NCI-H82 (cell line): ENCODE data around the gene MT1A.
A peak's percentile ranks its signal among the peaks of the same experiment; 100 is the strongest.
"Not testable (repeated sequence)": the region's sequence is repeated elsewhere in the genome, so short reads cannot be mapped to it uniquely, and the experiment has no call there.

ENCODE experiments used
- DNase-seq: peaks from one replicate; lab custom pipeline; 2025; lab: John Stamatoyannopoulos, UW

The MT1A gene

DNA sequence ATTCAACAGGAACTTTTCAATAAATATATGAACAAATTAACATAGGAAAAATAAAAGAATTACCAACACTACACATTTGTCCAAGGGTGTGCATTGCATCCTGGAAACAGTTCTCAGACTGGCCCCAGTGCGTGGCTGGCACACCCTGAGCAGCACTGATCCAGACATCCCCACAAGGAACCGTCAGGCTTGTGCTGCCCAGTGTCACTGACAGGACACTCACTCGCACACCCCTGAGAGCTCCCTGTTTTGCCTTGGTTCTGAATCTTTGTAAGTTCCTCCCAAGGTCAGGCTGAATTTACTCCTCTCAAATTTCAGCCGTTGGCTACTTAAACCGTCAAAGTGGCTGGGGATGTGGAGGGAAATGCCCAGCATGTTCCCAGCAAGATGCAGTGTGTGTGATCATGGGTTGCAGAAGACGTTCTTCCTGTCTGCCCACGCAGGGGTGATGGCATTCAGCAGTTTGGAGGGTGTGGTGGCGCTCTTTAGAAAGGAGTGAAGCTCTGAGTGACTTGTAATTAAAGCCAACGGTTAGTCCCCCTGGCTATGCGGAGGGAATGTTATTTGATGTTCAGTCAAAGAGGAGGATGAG is 28.4 kb upstream of the MT1A start:
- no peak for DNase-seq

DNA sequence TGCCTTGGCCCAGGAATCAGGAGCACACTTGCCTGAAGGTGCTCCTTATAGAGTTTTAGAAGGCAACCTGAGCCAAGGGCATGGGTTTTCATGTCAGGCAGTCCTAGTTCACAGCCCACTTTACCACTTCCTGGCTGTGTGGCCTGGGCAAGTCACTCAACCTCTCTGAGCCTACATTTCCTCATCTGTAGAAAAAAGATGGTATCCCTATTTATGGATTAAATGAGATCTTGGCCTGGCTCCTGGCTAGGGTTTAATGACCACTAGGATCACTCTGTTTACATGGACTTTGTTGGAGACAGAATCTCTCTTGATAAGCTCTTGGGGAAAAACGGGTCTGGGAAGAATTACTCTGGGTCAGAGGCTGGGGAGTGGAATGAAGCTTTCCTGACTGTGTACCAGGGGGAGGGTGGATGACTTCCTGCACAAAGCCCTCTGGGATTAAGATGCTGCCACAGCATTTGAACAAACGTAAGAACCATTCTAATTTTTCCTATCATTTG is 27.8 kb upstream of the MT1A start:
- DNase-seq: no peak

DNA sequence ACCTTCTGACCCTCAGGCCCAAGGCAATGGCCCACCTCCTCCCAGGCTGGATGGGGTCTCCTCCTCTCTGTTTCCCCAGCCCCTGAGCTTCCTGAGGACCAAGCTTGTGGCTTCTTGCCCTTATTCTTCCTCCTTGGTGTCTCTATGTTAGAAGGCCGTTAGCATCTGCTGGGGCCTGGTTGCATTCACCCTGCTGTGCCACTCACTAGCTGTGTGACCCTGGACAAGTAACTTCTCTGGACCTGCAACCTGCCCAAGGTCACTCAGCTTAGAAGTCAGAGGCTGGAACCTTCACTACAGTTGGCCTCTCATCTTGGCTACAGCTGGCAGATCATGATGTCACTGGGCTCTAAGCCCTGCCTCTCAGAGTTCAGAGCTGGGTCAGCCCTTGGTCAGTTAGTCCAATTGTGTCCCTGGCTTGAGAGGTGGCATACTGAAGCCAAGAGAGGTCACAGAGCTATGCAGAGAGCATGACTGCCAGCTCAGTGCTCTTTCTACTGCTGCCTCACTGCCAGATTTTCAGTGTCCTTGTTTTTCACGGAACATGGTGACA is 27.1 kb upstream of the MT1A start:
- no peak for DNase-seq

DNA sequence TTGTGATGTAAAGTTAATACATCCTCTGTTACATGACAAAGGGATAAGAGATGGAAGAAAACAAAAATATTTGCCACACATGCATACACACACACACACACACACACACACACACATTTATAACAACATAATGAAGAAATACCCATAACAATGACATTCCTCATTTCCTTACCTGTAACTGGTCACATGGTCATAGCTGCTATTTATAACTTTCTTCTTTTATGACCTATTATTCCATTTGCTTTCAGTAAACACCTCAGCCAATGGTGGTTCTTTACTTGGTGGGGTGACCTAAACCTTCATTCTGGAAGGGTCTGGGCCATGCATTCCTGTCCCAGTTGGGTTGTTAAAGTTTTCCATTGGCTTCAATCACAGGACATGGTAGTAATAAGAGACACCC is 24.8 kb upstream of the MT1A start:
- DNase-seq: no peak

DNA sequence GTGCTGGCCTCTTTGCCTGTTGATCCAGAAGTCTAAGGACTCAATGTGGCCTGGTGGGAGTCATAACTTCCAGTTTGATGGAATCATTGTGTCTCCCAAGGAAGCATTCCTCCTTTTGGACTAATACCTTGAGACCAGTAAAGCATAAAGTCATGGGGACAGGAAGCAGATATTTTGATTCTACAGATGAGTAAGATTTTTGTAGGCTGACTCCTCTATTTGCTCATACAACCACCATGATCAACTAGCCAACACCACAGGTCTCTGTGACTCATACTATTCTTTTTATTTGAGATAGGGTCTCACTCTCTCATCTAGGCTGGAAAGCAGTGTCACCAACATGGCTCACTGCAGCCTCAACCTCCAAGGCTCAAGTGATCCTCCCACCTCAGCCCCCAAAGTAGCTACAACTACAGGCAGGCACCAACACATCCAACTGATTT is 23.9 kb upstream of the MT1A start:
- DNase-seq: no peak

DNA sequence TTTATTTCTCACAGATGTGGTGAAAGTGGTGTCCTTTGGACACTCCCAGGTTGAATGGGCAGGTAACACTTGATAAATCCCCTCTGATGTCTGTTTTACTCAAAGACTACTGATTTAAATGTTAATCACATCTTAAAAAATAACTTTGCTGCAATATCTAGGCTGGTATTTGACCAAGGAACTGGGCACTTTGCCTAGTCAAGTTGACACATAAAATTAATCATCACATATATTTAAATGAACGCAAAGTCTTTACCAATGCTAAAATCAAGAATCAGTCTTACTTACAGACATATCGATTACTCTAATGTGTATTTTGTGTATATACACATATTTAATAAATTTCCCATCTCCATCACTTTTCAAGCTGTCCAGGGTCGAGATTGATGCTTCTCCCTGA is 23.1 kb upstream of the MT1A start:
- no peak for DNase-seq

DNA sequence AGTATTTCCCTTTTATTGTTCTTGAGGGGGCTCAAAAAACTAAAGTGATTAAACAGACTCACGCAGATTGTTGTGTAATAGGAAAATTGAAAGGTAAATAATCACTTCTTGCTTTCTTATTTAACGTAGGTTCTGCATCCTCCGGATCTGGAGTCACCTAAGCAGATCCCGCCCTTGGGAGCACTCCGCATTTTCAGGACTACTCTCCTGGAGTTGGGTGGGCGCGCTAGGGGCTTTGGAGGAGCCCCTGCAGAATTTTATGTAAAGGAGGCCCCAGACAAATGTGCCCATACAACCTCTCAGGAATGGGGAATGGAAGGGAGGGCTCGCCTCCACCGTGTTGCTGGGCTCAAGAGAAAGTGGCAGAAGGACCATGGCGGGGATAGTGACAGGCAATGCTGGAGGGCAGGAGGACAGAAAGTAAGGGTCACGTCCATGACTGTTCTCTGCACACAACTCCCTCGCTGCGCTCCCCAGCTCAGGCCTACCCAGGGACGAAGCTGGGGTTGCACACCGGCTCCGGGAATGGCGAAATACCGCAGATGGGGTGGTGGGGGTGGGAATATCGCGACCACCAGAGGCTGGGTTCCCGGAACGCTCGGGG is 21.8 kb upstream of the MT1A start:
- no peak for DNase-seq

DNA sequence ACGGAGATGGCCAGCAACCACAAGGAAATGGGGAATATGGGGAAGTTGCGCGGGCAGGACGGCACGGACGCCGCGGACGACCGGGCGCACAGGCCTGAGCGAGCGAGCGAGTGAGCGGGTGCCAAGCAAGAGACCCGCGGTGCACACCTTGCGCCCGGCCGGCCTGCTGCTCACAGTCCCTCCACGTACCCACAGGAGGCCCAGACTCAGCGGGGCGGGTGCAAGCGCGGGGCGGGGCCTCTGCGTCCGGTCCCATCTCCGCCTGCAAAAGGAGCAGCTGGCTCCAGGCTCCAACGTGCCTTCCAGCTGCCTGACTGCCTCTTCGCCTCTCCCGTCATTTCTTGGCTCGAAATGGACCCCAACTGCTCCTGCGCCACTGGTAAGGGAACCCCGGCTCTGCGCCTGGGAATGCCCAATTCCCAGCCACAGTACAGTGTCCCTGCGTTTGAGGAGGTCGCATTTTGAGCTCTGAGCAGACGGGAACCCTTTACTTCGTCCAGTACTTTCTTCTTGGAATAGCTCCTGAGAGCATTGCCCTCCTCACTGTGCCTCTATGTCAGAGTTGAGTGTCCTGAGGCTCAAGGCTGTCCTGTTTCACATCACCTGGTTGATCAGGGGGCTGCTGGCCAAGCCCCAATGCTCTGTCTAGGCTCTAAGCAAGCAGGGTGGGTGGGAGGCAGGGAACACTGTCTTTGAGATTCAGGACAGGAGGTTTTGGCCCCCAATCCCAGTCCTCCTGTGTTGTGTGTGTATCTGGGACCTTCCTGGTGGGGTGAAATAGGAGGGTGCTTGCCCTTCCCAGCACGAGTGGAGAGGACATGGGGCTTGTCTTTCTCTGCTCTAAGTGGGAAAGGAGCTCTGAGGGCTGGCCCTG is 21.0 kb upstream of the MT1A start:
- no peak for DNase-seq

DNA sequence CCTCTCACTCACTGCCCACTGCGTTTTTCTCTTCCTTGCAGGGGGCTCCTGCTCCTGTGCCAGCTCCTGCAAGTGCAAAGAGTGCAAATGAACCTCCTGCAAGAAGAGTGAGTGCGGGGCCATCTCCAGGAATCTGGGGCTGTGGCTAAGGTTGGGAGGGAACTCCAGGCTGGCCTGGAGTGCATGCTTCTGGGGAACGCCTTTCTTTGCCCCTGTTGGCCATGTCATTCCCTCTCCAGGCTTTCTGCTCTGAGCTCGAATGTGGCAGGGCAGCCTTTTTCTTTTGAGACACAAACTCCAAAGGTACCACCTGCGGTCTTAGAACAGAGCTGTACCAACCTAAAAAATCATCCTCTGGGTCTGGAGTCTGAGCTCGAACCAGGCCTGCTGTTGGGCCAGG is 20.3 kb upstream of the MT1A start:
- DNase-seq: no peak

DNA sequence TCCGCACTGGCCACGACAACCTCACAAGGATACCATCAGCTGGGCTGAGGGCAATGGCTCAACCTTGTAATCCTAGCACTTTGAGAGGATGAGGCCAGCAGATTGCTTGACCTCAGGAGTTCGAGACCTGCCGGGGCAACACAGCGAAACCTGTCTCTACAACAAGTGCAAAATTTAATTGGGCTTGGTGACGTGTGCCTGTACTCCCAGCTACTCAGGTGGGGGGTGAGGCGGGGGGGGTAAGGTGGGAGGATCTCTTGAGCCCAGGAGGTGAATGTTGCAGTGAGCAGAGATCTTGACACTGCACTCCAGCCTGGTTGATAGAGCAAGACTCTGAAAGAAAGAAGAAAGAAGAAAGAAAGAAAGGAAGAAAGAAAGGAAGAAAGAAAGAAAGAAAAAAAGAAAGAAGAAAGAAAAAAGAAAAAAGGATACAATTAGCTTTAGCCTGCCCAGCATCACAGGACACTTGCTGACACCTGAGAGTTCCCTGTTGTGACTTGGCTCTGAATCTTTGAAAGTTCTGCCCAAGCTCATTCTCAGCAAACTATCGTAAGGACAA is 18.0 kb upstream of the MT1A start:
- DNase-seq: no peak

DNA sequence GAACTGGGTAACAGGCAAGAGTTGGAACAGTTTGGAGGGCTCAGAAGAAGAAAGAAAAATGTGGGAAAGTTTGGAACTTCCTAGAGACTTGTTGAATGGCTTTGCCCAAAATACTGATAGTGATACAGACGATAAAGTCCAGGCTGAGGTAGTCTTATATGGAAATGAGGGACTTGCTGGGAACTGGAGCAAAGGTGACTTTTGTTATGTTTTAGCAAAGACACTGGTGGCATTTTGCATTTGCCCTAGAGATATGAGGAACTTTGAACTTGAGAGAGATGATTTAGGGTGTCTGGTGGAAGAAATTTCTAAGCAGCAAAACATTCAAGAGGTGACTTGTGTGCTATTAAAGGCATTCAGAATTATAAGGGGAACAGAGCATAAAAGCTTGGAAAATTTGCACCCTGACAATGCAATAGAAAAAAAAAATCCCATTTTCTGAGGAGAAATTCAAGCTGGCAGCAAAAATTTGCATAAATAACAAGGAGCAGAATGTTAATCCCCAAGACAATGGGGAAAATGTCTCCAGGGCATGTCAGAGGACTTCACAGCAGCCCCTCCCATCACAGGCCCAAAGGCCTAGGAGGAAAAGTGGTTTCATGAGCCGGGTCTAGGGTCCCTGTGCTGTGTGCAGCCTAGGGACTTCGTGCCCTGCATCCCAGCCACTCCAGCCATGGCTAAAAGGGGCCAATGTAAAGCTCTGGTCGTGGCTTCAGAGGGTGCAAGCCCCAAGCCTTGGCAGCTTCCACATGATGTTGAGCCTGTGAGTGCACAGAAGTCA is 16.6 kb upstream of the MT1A start:
- DNase-seq: not testable (repeated sequence)

DNA sequence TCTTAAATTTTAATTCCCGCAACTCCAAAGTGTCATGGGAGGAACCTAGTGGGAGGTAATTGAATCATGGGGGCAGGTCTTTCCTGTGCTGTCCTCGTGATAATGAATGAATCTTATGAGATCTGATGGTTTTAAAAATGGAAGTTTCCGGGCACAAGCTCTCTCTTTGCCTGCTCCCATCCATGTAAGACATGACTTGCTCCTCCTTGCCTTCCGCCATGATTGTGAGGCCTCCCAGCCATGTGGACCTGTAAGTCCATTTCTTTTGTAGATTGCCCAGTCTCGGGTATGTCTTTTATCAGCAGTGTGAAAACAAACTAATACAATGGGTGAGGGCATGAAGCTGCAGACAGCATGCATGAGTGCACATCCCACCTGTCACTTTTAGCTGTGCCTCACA is 15.3 kb upstream of the MT1A start:
- DNase-seq: not testable (repeated sequence)

DNA sequence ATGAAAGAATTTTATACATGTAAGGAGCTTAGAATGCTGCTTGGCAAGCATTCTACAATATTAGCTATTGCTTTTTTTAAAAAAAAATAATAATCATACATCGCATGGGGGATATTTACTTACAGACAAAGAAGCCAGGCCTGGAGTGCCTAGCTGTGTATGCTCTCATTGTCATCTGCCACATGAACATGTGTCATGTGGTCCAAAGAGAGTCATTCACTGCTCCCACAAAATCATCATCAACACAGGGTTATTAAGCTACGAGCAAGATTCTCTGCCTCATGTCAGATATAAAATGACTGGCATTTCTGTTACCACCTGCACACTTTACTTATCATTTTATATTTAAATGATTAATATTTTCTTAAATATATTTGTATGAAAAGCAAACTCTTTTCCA is 14.8 kb upstream of the MT1A start:
- no peak for DNase-seq

DNA sequence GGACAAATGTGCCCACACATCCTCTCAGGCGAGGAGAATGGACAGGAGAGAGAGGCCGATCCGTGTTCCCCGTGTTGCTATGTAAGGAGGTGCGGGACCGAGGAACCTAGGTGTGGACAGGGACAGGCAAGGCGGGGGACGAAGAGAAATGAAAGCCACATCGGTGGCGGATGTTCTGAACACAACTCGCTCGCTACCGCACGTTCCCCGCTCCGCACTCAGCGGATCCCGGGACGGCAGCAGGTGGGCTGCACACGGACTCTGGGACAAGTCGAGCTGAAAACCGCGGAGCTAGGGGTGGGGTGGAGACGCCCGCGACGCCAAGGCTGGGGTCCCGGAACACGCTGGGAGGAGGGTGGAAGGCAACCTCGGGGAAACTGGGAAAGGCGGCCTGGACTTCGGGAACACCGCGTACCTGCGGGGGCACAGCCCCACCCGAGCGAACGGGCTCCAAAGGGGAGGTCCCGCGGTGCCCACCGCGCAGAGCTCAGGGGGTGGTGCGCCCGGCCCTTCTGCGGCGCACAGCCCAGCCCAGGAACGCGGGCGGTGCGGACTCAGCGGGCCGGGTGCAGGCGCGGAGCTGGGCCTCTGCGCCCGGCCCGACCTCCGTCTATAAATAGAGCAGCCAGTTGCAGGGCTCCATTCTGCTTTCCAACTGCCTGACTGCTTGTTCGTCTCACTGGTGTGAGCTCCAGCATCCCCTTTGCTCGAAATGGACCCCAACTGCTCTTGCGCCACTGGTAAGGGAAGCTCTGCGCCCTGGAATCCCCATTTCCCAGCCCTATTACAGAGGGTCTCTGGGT is 13.1 kb upstream of the MT1A start, which contains the start of gene MT1E:
TSS of gene MT1E (plus strand) at position 642 of the 803 bp plus-strand sequence. CDS start at position 713, 71 bp downstream.
- no peak for DNase-seq

DNA sequence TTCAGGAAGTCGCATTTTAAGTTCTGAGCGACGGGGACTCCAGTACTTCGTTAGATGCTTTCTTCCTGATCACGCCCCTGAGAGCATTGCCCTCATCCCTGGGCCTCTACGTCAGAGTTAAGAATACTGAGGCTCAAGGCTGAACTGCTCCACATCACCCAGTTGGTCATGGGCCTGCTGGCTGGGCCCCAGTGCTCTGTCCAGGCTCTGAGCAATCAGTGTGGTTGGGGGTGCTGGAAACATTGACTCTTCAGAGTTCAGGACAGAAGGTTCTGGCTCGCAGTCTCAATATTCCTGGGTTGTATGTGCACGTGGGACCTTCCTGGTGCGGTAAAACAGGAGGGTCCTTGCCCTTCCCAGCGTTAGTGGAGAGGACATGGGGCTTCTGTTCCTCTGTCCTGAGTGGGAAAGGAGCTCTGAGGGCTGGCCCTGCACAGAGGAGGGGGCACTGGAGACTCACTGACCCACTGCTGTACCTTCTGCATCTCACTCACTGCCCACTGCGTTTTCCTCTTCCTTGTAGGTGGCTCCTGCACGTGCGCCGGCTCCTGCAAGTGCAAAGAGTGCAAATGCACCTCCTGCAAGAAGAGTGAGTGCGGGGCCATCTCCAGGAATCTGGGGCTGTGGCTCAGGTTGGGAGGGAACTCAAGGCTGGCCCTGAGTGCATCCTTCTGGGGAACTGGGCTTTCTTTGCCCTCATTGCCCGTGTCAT is 12.4 kb upstream of the MT1A start:
- no peak for DNase-seq

DNA sequence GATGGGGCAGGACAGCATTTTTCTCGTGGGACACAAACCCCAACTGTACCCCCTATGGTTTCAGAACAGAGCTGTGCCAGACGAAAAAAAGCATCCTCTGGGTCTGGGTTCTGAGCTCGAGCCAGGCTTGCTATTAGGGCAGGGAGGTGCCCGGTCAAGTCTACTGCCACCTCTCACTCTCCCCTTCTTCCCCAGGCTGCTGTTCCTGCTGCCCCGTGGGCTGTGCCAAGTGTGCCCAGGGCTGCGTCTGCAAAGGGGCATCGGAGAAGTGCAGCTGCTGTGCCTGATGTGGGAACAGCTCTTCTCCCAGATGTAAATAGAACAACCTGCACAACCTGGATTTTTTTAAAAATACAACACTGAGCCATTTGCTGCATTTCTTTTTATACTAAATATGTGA is 11.8 kb upstream of the MT1A start:
- DNase-seq: no peak

DNA sequence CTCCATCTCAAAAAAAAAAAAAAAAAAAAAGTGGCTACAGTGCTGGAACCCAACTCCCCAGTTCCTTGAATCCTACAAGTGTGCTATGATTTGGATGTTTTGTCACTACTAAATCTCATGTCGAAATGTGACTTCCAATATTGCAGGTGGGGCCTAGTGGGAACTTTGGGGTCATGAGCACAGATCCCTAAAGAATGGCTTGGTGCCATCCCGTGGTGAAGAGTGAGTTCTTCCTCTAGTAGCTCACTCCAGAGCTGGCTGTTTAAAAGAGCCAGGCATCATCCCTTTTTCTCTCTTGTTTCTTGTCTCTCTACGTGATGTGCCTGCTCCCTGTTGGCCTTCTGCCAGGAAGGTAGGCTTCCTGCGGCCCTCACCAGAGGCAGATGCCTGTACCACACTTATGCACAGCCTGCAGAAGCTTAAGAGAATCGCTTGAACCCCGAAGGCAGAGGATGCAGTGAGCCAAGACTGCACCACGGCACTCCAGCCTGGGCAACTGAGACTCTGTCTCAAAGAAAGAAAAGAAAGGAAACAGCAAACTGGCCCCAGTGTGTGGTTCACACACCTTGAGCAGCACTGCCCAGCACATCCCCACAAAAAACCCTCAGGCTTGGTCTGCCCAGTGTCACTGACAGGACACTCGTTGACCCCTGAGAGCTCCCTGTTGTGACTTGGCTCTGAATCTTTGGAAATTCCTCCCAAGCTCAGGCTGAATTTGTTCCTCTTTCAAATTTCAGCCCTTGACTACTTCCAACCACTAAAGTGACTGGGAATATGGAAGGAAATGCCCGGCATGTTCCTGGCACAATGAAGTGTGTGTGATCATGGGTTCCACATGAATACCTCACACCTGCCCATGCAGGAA is 9.7 kb upstream of the MT1A start:
- no peak for DNase-seq

DNA sequence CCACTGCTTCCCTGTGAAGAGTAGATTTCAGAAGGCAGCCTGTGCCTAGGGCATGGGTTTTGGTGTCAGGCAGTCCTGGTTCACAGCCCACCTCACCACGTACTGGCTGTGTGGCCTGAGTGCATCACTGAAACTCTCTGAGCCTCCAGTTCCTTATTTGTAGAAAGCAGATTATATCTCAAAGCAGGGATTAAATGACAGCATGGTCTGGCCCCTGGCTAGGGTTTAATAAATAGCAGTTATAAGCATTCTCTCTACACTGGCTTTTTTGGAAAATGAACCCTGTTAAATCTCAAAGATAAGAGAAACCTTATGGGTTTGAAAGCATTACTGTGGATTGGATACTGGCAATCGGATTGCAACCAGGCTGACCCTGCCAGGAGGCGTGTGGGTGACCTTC is 8.9 kb upstream of the MT1A start:
- DNase-seq: peak; percentile 43

DNA sequence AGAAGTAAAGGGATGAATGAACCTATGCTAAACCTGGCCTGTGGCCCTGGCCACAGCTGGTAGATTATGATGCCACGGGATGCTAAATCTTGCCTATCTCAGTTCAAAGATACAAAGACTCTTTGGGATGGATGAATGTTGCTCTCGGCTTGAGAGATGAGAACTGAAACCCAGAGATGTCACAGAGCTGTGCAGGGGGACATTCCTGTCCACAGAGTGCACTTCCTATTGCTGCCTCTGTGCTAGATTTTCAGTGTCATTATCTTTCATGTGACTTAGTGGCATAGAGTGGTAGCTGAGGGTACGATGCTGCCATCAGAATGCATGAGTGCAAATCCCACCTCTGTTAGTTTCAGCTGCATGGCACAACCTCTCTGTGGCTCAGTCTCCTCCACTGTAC is 8.3 kb upstream of the MT1A start:
- DNase-seq: no peak
